GM18511 (cell line): ENCODE data around the gene CD8A.
"Not testable (repeated sequence)": the region's sequence is repeated elsewhere in the genome, so short reads cannot be mapped to it uniquely, and the experiment has no call there.

Source experiments
- ATAC-seq: cut with Tn5 transposase; IDR thresholded peaks from one replicate; pipeline ENCODE4 v1.9.1; 2021; ENCODE audit warnings: mild to moderate bottlenecking, moderate library complexity; ENCODE audit not compliant: unreplicated experiment

CD8A gene

GRCh38 chr2:86741889-86742498 is 48.7 kb downstream of the CD8A start:
- ATAC-seq: not testable (repeated sequence)

- ATAC-seq: not testable (repeated sequence)
Observed at GRCh38 chr2:86739889-86740288, 50.8 kb downstream of the CD8A start.

- not testable (repeated sequence) for ATAC-seq
Observed at GRCh38 chr2:86739485-86739884, 51.2 kb downstream of the CD8A start.

GRCh38 chr2:86734896-86735295 is 55.8 kb downstream of the CD8A start:
- ATAC-seq: not testable (repeated sequence)
